Muscle layer of colon (tissue), 2 donors: Measurements from ENCODE around the gene CALN1.

Experiments
- H3K27ac ChIP-seq: one replicate; pipeline ENCODE4 v1.7.0; 2013; ENCODE audit warnings: low read depth, mild to moderate bottlenecking, low read length, moderate library complexity
- H3K27me3 ChIP-seq, 2 donors: one replicate each; pipeline ENCODE4 v1.7.0; 2013; ENCODE audit warnings: low read length in 2 of 2, mild to moderate bottlenecking in 2 of 2; ENCODE audit not compliant: insufficient read depth in 2 of 2, control insufficient read depth in 1 of 2
- H3K36me3 ChIP-seq: one replicate; pipeline ENCODE4 v1.7.0; 2013; ENCODE audit warnings: mild to moderate bottlenecking, low read length; ENCODE audit not compliant: insufficient read depth
- H3K4me1 ChIP-seq: one replicate; pipeline ENCODE4 v1.7.0; 2013; ENCODE audit warnings: mild to moderate bottlenecking, low read length; ENCODE audit not compliant: insufficient read depth
- H3K4me3 ChIP-seq, 2 donors: one replicate each; pipeline ENCODE4 v1.7.0; 2013; ENCODE audit warnings: low read length in 2 of 2, low read depth in 1 of 2, mild to moderate bottlenecking in 1 of 2, moderate library complexity in 1 of 2
- H3K9ac ChIP-seq: one replicate; pipeline ENCODE4 v1.7.0; 2013; ENCODE audit warnings: low read length
- H3K9me3 ChIP-seq: one replicate; pipeline ENCODE4 v1.7.0; 2013; ENCODE audit warnings: mild to moderate bottlenecking, low read length
- donor health status: abdominal sarcoma.
- donor health status: Adenocarcinoma of cecum.

Gene CALN1

DNA sequence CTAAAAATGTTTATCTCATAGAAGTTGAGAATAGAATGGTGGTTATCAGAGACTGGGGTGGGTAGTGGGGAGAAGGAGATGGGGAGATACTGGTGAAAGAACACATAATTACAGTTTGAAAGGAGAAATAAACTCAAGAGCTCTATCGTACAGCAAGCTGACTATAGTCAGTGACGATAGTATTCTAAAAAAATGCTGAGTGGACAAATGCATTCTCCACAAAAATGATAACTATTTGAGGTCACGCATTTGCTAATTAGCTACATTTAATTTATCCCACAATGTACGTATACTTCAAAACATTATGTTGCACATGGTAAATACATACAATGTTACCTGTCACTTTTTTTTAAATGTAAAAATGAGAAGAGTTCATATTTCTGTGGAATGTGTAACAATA lies 507.7 kb downstream of the CALN1 start:
- no peaks in the 10 kb centered on the region for H3K9me3 ChIP-seq
- no peak overlapping the region for H3K4me3 ChIP-seq
- no peak overlapping the region for H3K9ac ChIP-seq
- no peaks in the 10 kb centered on the region for H3K4me1 ChIP-seq
- no peaks in the 10 kb centered on the region for H3K36me3 ChIP-seq
- H3K27ac ChIP-seq: no peak overlapping the region
- H3K27me3 ChIP-seq: no peaks in the 10 kb centered on the region

DNA sequence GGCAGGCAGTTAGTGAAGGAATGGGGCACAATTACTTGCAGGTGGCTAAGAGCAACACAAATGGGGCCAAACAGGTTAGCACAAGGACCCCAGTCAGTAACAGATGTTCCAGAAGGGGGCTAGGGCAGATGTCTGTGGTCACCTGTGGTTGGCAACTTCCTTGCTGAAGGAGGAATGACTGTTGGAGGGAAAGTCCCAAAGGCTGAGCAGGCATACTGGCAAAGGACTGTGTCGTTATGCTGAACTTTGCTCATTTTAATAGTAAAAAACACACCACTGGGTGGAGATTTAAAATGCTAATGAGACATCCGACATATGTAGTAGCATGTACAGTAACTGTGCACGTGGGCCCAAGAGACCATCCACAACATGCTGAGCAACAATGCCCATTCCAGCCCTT lies 511.6 kb downstream of the CALN1 start:
- Histone ChIP-seq H3K9ac (no peak overlapping the region), H3K9me3 (no peaks in the 10 kb centered on the region), H3K27me3 (no peaks in the 10 kb centered on the region), H3K36me3 (no peaks in the 10 kb centered on the region), H3K4me3 (no peak overlapping the region), H3K4me1 (no peaks in the 10 kb centered on the region), H3K27ac (no peak overlapping the region)

DNA sequence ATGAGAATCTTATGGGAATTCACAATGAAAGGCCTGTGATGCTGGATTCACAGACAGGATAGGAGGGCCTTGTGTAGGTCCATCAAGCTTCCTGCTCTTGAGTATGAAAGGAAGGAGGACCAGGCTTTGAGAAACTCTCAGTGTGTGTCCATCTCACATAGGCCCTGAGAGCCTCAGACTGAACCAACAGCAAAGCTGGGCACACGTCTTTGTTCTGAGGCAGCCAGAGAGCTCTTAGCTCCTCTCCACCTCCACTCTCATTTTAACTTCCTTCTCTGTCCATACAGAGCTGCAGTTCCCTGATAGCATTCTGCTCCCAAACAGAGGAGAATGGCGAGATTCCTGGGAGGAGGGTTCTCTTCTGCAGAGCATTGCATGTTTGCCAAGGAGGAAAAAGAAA lies 515.6 kb downstream of the CALN1 start:
- no peak overlapping the region for H3K27ac ChIP-seq
- H3K36me3 ChIP-seq: no peaks in the 10 kb centered on the region
- no peaks in the 10 kb centered on the region for H3K27me3 ChIP-seq
- H3K9ac ChIP-seq: no peak overlapping the region
- H3K4me3 ChIP-seq: no peak overlapping the region
- no peaks in the 10 kb centered on the region for H3K4me1 ChIP-seq
- no peaks in the 10 kb centered on the region for H3K9me3 ChIP-seq

DNA sequence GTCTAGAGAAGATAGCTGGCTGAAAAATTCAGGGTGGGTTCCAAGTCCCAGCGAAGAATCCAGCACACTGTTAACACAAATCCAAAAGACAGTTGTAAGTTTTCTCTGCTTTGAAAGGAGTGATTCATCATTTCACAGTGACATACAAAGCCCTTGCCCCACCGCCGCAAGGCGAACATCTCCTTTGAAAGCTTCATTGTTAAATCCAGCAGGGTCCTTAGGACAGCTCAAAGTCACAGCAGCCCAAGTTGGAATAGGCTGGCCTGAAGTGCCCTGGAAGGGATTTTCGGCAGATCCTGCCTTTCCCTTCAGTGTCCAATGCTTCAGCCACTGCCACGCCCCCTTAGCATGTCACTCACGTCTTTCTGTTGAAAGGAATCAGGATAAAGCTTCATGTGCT lies 526.1 kb downstream of the CALN1 start:
- Histone ChIP-seq H3K36me3 (no peaks in the 10 kb centered on the region), H3K27ac (no peak overlapping the region), H3K27me3 (no peaks in the 10 kb centered on the region), H3K9ac (no peak overlapping the region), H3K4me3 (no peak overlapping the region), H3K9me3 (no peaks in the 10 kb centered on the region), H3K4me1 (no peaks in the 10 kb centered on the region)

DNA sequence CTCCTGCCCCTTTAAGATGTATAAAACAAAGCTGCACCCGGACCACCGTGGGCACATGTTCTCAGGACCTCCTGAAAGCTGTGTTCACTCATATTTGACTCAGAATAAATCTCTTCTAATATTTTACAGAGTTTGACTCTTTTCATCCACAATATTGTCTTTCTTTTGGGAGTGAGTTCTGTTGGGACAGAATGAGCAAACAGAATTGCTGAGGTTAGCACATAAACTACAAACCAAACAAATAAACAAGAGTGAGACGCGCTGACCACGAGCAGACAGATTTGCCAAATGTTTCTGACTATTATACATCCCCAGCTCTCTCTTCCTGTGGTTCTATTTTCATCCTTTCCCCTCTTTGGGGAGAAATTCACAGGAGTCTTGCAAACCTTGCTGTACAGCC lies 526.7 kb downstream of the CALN1 start:
- Histone ChIP-seq H3K27ac (no peak overlapping the region), H3K9me3 (no peaks in the 10 kb centered on the region), H3K27me3 (no peaks in the 10 kb centered on the region), H3K9ac (no peak overlapping the region), H3K4me1 (no peaks in the 10 kb centered on the region), H3K4me3 (no peak overlapping the region), H3K36me3 (no peaks in the 10 kb centered on the region)

DNA sequence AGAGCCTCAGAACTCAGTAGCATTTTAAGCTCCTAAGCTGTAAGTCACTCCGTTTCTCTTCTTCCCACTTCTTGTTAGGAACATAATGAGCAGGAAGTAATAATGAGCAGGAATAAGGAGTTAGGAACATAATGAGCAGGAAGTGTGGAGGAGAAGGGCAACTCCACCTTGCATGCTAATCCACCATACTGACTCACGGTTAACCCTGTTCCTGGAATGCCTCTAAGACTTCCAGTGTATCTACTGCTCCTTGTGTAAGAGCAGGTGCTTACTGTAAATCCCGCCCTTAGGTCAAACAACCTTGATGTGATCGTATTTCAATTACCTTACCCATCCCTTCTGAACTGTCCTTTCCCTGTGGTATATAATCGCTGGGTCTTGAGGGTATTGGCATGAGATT lies 528.7 kb downstream of the CALN1 start:
- Histone ChIP-seq H3K36me3 (no peaks in the 10 kb centered on the region), H3K4me3 (no peak overlapping the region), H3K27ac (no peak overlapping the region), H3K9ac (no peak overlapping the region), H3K4me1 (no peaks in the 10 kb centered on the region), H3K9me3 (no peaks in the 10 kb centered on the region), H3K27me3 (no peaks in the 10 kb centered on the region)

DNA sequence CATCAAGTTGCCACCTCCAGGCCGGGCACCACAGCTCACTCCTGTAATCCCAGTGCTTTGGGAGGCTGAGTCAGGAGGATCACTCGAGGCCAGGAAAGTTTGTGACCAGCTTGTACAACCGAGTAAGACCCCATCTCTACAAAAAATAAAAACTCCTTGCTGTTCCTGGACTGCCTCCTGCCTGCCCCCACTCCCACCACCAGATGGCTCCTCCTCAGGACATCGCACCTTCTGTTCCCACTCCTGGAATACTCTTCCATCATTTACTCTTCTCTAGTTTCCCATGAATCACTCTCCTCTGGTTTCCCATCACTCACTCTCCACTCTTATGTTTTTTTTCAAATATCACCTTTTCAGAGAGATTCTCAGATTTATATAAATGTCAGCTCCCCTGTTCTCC lies 540.7 kb downstream of the CALN1 start:
- no peaks in the 10 kb centered on the region for H3K27me3 ChIP-seq
- no peaks in the 10 kb centered on the region for H3K4me1 ChIP-seq
- H3K27ac ChIP-seq: no peak overlapping the region
- H3K36me3 ChIP-seq: no peaks in the 10 kb centered on the region
- no peak overlapping the region for H3K9ac ChIP-seq
- H3K9me3 ChIP-seq: no peaks in the 10 kb centered on the region
- H3K4me3 ChIP-seq: no peak overlapping the region

DNA sequence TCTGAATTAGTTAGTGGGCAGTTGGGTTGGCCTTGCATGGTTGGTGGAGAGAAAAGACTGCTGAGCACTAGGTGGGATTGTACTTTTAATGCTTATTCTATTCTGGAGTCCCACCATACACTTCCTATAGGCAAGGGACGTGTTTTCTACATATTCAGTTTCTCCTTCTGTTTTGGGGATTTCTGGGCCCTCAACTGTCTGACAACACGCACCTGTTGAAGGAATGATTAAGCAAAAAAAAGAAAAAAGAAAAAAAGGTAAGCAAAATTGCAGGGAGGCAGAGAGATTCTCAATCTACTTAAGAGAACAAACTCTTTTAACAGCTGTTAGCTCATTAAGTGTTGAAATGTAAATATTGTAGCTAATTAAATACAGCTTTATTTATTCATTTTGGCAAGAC lies 541.3 kb downstream of the CALN1 start:
- Histone ChIP-seq H3K4me1 (no peaks in the 10 kb centered on the region), H3K27ac (no peak overlapping the region), H3K36me3 (no peaks in the 10 kb centered on the region), H3K4me3 (no peak overlapping the region), H3K9ac (no peak overlapping the region), H3K27me3 (no peaks in the 10 kb centered on the region), H3K9me3 (no peaks in the 10 kb centered on the region)

DNA sequence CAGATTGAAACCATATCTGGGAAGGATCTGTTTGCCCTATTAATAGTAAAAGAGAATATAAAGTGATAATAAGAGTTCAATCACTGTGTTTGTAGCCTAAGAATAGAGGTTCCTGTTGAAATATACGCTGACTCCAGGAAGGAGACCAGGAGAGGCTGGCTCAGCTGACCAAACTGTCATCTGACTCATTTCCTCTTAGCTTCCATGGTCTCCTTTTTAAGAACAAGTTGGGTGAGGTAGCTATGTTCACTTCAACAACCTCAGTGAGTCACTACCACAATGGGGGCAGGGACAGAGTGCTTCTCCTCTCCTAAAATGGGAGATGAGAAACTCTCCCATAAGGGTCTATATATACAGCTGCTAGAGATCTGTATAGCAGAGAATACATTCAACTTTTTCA lies 543.3 kb downstream of the CALN1 start:
- Histone ChIP-seq H3K4me1 (no peaks in the 10 kb centered on the region), H3K4me3 (no peak overlapping the region), H3K9ac (no peak overlapping the region), H3K36me3 (no peaks in the 10 kb centered on the region), H3K27me3 (no peaks in the 10 kb centered on the region), H3K27ac (no peak overlapping the region), H3K9me3 (no peaks in the 10 kb centered on the region)

DNA sequence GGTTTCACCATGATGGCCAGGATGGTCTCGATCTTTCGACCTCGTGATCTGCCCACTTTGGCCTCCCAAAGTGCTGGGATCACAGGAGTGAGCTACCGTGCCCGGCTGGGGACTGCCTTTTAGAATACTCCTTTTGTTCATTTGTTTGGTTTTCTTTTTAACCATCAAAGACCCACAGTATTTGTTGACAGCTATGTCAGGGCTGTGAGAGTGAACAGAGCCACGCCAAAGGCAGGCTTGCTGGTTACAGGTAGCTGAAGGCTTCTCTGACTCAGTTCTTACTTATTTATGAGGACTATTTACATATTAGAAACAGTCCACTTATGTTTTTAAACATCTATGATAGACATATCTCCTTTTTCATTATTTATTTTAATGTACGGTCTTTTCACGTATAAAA lies 544.5 kb downstream of the CALN1 start:
- no peak overlapping the region for H3K27ac ChIP-seq
- no peaks in the 10 kb centered on the region for H3K36me3 ChIP-seq
- H3K4me3 ChIP-seq: no peak overlapping the region
- H3K9me3 ChIP-seq: no peaks in the 10 kb centered on the region
- no peaks in the 10 kb centered on the region for H3K27me3 ChIP-seq
- no peak overlapping the region for H3K9ac ChIP-seq
- no peaks in the 10 kb centered on the region for H3K4me1 ChIP-seq

DNA sequence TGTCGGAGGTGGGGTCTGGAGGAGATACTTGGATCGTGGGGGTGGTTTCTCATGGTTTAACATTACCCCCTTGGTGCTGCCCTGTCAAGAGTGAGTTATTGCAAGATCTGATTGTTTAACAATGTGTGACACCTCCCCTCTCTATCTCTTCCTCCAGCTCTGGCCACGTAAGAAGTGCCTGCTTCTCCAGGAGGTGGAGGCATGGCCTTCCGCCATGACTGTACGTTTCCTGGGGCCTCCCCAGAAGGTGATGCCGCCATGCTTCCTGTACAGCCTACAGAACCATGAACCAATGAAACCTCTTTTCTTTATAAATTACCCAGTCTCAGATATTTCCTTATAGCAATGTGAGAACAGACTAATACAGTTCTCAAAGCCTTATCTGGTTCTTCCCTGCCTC lies 547.0 kb downstream of the CALN1 start:
- Histone ChIP-seq H3K4me3 (no peak overlapping the region), H3K36me3 (no peaks in the 10 kb centered on the region), H3K9ac (no peak overlapping the region), H3K9me3 (no peaks in the 10 kb centered on the region), H3K27me3 (no peaks in the 10 kb centered on the region), H3K4me1 (no peaks in the 10 kb centered on the region), H3K27ac (no peak overlapping the region)

DNA sequence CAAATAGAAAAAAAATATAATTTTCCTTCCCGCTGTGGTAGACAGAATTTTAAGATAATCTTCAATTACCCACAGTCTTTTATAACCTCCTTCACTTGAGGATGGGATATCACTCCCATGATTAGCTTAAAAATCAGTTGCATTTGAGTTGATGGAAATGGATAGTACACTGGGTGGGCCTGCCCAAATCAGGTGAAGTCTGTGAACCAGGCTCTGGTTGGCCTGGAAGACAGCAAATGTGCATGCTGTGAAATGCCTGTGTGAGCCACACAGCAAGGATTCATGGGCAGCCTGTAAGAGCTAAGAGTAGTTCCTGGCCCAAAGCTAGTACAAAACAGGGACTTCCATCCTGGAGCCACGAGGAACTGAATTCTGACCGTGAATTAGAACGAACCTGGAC lies 548.0 kb downstream of the CALN1 start:
- Histone ChIP-seq H3K36me3 (no peaks in the 10 kb centered on the region), H3K9ac (no peak overlapping the region), H3K27ac (no peak overlapping the region), H3K4me1 (no peaks in the 10 kb centered on the region), H3K27me3 (no peaks in the 10 kb centered on the region), H3K9me3 (no peaks in the 10 kb centered on the region), H3K4me3 (no peak overlapping the region)
